GM20000 (cell line): Measurements from ENCODE around the gene KIRREL3.

Experiments used
- DNase-seq: peaks from one replicate; pipeline ENCODE4 v3.0.0; 2012; ENCODE audit warnings: low spot score
- TF ChIP-seq, protein P1 (sequence below): IDR thresholded peaks from 2 replicates; pipeline ENCODE4 v1.5.1; 2012; ENCODE audit warnings: mild to moderate bottlenecking, control low read depth; ENCODE audit errors: extremely low read depth, missing control alignments

Gene KIRREL3

DNA sequence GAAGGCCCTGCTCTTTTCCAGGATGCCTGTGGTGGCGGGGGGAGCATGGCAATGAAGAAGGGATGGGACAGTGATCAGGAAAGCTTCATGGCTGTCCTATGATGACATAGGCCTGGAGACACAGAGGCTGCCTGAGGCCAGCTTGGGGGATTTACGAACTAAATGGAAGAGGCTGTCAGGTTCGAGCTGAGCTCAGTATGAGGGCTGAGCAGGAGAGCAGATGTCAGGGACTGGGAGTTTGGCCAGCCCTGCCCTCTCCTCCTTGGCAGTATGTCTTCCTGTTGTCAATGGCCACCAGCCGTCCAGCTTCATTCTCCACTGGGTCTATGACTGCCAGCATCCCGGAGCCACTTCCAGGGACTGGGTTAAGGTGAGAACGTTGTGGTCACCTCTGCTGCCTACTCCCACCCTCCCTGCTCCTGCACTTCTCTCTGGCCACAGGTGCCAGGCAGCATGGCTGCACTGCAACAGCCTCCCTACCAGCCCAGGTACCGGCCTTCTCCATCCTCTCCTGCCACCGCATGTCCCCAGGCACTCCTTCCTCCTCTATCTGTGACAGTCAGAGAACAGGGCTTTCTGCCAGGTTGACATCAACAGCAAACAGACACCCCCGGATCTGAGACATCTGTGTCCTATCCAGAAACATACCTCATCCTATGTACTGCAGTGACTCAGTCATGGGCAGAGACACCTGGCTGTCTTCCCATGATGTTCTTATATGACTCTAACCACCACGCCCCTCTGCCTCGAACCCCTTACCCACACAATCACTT, 75.1 kb downstream of the KIRREL3 start:
- no peak for DNase-seq
- TF ChIP-seq, protein P1, sequence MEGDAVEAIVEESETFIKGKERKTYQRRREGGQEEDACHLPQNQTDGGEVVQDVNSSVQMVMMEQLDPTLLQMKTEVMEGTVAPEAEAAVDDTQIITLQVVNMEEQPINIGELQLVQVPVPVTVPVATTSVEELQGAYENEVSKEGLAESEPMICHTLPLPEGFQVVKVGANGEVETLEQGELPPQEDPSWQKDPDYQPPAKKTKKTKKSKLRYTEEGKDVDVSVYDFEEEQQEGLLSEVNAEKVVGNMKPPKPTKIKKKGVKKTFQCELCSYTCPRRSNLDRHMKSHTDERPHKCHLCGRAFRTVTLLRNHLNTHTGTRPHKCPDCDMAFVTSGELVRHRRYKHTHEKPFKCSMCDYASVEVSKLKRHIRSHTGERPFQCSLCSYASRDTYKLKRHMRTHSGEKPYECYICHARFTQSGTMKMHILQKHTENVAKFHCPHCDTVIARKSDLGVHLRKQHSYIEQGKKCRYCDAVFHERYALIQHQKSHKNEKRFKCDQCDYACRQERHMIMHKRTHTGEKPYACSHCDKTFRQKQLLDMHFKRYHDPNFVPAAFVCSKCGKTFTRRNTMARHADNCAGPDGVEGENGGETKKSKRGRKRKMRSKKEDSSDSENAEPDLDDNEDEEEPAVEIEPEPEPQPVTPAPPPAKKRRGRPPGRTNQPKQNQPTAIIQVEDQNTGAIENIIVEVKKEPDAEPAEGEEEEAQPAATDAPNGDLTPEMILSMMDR, result no peak

DNA sequence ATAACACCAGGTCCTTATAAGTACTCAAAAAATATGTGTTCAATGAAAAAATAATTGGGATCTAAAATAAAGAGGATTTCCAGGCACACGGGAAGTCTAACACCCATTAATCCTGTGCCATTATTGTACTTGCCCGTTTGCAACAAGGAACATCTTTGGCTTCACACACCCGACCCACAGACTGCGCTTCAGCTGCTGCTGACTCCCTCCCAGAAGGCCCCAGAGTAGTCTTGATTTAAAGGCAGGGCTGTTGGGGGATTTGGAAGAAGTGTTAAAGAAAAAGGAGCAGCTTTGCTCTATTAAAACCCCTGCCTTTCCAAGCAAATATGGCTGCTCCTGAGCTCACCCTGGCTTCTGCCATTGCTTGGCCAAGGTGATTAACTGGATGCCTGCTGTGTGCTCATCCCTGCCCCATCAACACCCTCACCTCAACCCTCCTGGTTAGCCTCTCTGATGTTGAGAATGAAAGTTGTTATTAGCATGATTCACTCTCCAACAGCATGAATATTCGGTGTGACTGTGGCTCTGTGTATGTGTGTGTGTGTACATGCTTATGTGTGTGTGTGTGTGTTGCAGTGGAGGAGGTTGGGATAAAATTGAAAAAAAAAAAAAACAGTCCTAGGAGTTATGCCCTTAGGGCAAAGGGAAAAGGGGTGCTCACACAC, 76.1 kb downstream of the KIRREL3 start:
- TF ChIP-seq, protein P1, result no peak
- DNase-seq, result no peak

DNA sequence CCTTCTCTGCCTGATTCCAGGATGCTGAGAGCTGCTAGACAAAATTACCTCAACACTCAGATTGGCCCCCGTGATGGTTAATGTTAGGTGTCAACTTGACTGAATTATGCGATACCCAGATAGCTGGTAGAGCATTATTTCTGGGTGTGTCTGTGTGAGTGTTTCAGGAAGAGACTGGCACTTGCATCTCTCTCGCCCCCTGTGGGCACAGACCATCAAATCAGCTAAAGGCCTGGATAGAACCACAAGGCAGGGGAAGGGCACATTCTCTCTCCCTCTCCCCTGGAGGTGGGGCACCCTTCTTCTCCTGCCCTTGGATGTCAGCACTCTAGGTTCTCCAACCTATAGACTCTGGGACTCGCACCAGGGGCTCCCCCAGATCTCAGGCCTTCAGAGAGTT, 79.7 kb downstream of the KIRREL3 start:
- TF ChIP-seq, protein P1, result no peak
- DNase-seq, result no peak

DNA sequence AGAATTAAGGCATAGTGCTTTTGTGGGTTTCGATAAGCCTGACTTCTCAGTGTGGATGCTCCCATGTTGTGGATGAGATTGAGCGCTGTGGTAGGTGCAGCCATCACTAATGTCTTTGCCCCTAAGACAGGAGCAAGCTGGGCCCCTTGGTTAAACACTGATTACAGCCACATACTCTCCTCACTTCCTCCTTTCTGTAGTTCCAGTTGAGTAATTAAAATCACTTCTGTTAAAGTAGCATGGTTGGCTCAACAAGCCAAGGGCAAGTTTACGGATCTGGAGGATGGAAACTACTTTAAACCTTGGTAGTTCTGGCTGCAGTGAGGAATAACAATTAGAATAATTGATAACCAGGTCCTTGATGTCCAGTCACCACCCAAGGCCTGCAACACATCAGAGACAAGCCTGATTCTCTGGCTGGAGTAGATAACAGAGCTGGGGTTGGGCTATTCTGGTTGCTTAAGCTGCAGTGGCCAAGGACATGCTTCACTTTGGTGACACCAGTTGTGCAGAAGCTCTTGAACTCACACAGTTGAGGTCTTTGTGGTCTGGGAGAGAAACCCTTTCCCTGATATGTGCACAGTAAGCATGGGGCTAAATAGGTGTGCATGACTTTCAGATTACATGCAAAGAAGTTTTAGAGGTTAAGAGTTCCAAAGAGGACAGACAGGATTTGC, 81.3 kb downstream of the KIRREL3 start:
- no peak for DNase-seq
- TF ChIP-seq, protein P1, result no peak

DNA sequence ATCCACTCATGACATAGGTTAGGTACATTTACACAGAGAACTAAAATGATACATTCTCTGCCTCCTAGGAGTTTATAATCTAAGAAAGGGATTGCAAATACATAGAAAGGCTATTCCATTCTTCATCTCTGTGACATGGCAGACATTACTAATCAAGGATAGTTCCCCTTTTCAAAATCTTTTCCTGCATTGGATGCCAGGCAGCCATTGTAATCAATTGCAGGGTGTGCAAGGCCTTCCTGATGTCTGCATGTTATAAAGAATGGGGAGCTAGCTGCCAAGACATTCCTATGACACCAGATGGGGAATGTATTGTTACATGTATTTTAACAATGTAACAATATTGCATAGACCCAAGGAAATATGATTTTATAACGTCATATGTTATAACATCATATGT, 82.0 kb downstream of the KIRREL3 start:
- DNase-seq, result no peak
- TF ChIP-seq, protein P1, result no peak

DNA sequence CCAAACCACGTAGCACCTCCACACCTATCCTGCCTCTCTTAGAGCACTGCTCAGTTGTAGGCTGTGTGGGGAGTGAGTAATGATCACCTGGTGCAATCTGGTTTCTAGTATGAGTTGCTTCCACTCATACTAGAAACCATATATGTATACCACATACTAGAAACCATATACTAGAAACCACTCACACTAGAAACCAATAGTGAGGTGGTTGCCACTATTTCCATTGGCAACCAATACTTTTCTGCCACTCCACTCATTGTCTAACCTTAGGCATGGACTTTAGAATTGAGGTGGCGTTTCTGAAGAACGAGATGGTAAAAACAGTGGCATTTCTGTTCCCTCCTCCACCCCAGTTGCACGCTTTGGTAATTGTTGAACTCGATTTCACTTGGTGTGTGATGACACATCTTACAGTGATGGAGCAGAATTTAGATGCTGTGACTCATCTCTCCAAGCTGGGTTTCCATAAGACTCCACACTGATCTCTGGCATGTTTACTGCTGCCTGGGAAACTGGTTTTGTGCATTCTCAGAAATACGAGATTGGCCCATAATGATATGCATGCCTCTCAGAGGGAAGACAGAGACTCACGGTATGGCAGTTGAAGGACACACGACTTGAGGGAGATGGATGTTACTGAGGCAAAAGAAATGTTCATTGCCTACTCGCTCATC, 82.9 kb downstream of the KIRREL3 start:
- TF ChIP-seq, protein P1, result no peak
- no peak for DNase-seq
